HG02571 (cell line): Measurements from ENCODE around the gene RCAN1.
"Not testable (repeated sequence)": the region's sequence is repeated elsewhere in the genome, so short reads cannot be mapped to it uniquely, and the experiment has no call there.

ENCODE experiments used
- ATAC-seq: cut with Tn5 transposase; IDR thresholded peaks from one replicate; pipeline ENCODE4 v1.9.1; 2021; ENCODE audit warnings: mild to moderate bottlenecking, moderate library complexity; ENCODE audit not compliant: unreplicated experiment

Gene RCAN1

DNA sequence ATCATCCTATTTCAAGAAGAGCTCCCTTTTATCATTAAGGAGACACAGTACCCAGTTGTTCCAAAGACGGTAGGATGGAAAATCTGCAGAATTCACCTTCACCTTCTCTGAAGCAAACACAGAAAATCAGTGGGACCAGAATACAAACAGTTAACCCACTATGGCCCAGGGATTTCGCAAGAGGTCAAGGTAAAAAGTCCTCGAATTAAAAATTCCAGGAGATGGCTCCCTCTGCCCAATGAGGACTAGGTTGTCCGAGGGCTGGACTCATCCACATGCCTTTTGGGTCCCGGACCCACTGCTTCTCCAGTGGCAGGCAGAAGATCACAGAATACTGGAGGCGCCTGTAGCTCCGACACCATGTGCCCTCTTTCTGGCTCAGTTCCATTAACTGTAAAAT, 42.9 kb downstream of the RCAN1 start:
- no peak for ATAC-seq

DNA sequence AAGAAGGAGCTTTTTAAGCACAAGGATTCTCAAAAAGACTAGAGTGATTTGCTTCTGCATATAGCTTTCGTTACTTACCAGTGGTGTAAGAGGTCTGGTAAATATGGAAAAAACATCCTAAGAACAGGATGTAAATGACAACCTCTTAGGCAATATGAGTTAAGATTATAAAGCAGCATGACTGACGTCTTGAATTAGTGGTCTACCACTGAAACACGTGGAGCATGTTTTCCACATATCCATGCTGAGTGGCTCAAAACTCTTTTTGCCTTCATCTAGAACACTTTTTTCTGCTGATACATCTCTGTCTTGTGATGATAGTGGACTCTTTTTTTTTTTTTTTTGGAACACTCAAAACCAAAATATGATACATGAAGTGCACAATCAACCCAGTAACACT, 44.6 kb downstream of the RCAN1 start:
- no peak for ATAC-seq

DNA sequence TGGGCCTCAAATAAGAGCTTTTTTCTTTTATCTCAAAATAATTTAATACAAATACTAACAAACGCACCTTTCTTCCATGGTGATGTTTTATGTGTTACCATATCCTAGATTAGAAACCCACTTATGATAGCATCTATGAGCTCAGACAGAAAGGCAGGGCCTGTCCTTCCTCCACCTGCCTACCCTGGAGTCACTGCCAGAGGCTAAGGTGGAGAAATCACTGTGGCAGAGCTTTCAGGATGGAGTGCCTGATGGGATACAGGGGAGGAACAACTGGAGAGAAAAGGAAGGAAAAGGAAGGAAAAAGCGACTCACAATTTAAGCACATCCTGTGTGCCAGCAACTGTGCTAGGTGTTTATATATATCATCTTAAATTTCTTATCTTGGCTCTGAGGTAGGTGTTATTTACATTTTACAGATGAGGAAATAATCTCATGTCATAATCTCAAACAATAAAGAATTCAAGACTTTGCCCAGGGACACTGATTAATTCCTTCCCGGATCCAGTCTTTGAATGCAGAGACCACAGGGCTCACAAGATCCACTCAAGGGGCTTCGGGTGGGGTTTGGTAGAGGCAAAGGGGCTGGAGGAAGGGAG, 45.4 kb downstream of the RCAN1 start:
- ATAC-seq = no peak

DNA sequence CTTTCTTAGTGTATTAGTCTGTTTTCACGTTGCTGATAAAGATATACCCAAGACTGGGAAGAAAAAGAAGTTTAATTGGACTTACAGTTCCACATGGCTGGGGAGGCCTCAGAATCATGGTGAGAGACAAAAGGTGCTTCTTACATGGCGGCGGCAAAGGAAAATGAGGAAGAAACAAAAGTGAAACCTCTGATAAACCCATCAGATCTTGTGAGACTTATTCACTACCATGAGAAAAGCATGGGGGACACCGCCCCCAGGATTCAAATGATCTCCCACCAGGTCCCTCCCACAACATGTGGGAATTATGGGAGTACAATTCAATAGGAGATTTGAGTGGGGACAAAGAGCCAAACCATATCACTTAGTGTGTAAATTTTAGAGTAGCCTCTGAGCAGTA, 46.1 kb downstream of the RCAN1 start:
- not testable (repeated sequence) for ATAC-seq

DNA sequence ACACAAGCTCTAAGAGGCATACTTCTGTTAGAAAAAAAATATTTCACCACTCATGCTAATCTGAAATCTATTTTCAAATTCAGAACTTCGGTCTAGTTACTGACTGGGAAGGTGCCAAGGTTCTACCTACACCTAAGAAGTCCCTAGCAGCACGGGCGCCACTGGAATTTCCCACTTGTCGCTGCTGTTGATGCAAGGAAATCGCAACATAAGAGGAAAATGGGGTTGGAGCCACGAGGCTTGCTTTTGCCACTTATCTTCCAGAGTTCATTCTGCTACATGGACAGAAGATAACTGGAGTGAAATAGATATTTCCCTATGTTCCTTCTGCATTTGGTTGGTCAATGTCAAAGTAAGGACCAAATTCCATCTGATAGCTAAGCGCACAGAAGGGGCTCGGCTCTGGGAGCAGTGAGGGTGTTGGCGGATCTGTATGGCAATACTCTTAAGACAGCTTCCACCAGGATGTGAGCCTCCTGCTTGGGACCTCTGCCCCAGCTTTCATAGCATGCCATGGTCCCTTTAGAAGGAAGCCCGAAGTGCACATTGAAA, 47.2 kb downstream of the RCAN1 start:
- no peak for ATAC-seq

DNA sequence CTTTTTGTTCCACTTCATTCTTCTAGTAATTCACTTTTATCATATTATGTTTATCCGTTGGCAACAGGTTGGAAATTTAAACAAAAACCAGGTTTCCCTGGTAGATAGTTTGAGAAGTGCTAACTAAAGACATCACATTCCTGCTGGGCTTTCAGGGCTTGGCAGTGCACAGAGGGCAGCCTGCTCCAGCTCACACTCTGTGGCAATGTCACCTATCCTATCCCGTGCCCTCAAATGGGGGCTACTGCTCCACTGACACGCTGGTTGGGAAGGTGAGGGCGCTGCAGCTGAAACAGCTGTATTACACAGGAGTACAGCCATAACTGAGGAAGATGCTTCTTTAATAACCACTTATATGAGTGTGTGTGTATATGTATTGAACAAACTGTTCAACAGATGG, 49.7 kb downstream of the RCAN1 start:
- no peak for ATAC-seq

DNA sequence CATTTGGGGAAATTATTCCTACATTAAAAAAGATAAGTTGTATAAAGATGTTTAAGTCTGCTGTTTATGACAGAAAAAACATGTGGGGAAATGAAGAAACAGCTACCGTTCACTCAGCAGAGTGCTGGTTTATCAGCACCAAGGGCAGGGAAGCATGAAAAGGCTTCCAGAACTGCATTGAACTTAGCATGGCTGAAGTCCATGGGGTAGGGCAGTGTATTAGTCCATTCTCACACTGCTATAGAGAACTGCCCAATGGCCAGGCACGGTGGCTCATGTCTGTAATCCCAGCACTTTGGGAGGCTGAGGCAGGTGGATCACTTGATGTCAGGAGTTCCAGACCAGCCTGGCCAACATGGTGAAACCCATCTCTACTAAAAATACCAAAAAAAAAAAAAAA, 51.5 kb downstream of the RCAN1 start:
- not testable (repeated sequence) for ATAC-seq

DNA sequence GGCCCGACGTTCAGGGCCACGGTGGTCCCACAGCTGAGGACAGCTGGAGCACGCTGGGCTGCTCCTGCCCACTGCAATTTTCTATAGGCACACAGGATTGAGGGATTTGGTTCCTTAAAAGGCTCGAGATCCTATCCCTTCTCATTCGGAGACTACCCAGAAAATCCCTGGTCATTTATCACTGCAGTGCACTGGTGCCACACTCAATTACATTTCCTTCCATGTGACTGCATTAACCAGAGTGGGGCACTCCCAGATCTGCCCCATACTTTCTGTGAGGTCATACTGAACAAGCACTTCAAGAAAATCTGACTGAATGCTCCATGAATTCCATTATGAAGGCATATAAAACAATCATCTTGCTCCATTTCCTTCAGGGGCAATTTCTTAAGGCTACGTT, 53.1 kb downstream of the RCAN1 start:
- ATAC-seq = no peak

DNA sequence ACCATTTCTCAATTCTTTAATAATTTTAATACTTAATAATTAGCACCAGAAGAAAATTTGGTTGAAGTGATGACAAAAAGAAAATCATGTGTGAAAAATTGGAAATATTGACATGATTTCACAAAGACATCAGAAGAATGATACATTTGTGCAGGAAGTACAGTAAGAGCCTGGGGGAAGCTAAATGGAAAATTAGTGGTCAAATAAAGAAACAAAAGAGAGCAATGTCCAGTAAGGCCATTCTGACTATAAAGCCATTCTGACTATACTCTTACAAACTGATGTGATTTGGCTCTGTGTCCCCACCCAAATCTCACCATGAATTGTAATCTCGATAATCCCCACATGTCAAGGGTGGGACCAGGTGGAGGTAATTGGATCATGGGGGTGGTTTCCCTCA, 54.3 kb downstream of the RCAN1 start:
- no peak for ATAC-seq

DNA sequence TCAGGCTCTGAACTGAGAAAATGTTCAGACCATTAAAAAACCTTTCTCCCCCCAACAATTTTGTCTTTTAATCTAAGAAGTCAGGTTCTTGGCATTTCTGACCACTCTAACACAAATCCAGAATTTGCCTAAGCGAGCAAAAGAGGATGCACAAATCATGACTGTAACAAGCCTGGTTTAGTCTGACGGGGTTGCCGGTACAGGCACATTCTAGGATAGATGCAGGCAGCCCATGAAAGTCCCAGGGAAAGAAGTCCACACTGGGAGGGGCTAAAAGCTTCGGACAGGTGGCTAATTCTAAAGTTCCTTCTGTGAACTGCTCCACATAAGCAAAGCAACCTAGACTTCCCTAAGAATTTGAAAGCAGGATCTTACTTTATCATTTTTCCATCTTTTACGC, 54.9 kb downstream of the RCAN1 start:
- no peak for ATAC-seq

DNA sequence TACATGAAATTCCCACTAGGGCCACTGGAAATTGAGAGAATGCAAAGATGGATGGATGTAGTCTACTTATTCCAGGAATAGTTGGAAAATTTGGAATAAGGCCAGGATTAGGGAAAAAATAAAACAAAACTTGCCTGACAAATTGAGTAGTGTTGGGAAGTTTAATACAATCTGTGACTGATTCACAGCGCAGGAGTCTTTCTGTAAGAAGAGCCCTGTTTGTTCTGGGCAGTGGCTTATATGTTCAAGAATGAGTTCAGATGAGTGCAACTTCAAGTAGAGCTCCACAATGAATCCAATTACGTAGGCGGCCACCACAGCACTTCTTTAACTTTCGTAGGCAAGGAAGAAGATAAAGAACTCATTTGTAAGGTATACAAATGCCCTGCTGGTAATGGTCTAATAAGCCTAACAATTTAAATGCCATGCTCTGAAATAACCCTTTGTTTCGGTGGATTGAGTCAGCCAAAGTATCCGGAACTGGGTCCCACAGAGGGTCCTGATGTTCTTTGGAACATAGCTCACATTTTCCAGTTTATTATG, 55.8 kb downstream of the RCAN1 start:
- no peak for ATAC-seq

DNA sequence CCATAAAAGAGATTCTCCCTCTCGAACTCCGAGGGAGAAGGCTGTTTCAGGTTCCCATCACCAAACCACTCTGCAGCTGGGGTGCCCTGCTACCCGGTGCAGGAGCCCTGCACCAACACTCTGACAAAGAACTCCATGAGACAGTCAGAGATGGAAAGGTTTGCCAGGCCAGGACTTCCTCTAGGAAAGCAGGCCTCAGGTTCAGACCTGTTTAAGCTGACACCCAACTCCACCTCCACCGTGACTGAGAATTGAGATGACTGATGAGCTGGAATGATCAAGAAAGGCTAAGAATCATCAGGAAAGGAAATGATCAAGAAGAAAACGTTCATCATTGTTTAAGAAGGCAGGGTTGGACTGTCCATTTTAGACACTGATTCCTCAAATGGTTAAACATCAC, 56.7 kb downstream of the RCAN1 start:
- no peak for ATAC-seq

DNA sequence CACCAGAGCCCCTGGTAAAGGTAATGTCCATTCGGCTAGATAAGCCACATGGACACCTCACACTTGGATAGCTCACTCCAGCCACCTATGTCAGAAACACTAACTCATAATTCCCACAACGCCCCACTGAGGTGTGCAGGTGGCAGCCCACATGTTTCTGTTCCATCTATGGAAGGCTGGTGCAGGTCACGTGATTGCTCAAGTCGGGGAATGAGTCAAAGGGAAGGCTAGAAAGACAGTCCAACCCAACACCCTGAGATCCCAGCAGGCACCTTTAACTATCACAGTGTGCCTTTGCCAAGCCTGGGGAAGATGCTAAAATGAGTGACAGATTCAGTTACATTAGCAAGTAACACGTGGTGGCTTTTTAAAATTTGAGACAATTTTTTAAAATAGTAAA, 57.7 kb downstream of the RCAN1 start:
- ATAC-seq = no peak

DNA sequence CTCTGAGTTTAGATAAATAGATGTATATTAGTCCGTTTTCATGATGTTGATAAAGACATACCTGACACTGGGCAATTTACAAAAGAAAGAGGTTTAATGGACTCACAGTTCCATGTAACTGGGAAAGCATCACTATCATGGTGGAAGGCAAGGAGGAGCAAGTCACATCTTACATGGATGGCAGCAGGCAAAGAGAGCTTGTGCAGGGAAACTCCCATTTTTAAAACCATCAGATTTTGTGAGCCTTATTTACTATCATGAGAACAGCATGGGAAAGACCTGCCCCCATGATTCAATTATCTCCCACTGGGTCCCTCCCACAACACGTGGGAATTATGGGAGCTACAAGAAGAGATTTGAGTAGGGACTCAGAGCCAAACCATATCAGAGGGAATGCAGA, 60.2 kb downstream of the RCAN1 start:
- not testable (repeated sequence) for ATAC-seq

DNA sequence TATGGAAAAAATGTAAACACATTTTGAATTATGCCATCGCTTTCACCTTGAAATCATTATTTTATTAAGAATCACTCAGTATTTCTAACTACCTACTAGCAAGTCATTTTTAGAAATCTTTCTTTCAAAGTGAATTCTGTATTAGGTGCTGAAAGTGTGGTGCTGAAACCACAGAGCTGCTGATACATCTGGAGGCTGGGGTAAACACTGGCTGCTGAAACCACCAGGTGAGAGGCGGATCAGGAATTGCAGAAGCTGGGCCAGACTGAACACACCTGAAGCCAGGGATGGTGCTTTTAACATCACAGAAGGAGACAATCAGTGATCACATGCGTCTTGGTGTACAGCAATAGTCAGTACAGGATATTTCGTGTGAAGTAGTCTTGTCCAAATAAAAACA, 60.7 kb downstream of the RCAN1 start:
- ATAC-seq = no peak

DNA sequence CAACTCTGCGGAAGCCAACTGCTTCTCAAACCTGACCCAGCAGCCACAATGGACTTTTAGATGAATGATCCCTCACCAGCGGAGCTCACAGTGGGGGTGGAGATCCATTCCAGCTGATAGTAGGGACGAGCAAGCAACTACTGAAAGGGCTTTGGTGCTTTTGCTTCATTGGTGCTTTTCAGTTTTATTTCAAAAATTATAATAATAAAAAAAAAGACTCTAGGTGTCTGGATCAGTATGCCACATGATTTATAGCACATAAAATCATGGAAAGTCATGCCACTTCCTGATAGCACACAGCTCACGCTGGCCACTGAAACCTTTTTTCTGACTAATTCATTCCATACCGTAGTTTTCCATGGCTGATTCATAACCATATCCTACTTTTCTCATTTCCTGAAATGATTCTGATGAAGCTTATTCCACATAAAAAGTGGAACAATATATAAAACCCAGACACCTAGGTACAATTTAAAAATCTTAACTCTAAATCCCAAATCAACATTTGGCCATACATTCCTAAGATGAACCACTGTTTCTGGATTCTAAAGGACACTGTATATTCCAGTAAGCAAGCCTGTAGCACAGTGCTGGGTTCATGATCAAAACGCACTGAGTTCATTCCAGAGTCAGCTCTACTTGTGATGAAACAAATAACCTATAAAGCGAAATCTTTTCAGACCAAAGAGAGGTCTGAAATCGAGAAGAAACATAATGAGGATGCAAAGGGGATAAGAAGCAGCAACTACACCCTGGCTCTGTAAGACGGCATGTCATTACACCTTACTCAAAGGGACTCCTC, 61.6 kb downstream of the RCAN1 start:
- ATAC-seq = no peak

DNA sequence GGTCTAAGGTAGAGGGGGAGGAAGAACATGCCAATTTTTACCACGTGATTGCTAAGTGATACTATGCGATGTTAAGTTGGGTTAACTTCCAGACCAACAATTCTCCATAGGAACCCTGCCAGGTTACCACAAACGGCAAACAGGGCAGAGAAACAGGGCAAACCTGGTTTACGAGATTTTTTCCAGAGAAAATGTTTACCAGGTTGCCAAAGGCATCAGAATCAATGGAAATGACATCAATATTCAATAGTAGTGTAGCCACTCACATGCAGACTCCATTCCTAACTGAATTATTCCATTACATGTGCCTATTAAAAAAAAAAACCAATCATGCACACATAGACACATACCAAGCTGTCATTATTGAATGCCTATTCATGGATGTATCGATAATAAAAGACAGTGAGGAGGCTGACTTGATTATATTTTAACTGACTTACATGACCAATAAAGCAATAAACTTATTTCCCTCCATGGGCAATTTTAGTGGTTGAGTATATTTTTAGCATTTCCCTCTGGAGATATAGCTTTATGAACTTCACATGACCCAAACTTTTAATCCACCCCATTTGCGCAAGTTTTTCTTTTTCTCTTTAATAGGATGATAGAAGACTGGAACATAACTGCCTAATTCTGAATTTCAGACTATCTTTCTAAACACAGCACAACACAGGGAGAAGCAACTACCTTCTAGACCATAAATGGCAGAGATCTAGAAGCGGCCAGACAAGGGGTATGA, 62.4 kb downstream of the RCAN1 start:
- ATAC-seq = no peak

DNA sequence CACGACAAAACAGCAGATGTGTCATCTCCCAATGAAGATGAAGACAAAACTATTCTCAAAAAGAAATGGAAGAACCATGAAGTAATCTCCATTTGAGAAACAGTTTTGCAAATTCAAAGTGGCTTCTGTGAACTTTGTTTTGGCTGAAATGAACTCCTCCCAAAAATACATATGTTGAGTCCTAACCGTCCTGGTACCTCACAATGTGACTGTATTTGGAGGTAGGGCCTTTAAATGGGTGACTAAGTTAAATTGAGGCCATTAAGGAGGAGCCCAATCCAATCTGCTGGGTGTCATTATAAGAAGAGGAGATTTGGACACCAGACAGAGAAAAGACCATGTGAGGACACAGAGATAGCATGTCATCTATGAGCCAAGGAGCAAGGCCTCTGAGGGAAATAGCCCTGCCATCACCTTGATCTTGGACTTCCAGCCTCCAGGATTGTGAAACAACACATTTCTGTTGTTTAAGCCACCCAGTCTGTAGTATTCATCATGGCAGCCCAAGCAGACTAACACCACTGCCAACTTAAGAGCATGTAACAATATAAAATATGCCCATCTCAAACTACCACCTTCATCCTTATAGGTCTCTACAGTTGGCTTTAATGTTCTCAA, 64.6 kb downstream of the RCAN1 start:
- ATAC-seq = no peak

DNA sequence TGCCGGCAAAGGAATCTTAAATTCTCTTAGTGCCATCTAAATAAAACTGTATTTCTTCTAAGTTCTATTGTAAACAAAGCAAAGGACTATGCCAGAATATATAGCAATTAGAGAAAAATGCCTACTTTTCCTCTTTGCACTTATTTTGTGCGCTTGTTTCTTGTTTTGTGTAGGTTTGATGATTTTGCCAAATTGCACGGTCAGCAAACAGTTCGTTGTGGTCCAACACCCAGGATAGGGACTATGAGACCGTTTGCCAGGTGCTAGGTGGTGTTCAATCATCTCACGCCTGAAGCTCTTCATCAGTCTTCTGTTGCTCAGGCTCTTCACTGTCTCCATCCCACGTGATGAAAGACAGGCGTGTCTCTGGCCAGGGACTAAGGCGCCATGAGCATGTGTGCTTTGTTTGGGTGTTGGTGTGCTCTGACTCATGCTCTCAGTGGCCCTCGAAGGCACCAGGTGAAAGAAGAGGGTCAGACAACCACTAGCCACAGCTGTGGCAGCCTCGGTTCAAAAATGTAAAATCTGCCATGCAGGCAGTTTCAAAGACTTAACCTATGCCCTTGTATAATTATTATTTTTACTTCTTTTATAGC, 66.0 kb downstream of the RCAN1 start:
- no peak for ATAC-seq

DNA sequence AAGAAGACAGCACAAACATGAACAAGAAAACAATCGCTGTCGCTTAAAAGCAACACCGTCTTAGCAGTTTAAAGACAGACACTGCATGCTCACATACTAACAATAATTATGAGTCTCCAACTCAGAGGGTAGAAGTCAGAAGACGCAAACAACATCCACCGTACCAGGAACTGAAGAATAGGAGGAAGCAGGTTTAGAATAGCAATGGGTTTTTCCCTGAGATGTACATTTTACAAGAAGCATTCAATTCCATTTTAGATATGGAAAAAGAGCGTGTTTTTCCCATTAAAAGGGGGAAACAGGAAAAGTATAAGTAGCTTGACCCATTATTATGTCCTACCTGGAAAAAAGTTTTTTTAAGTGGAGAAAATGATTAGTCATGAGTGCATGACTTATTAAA, 68.4 kb downstream of the RCAN1 start:
- ATAC-seq = no peak
